Effector memory CD4-positive, alpha-beta T cell (primary cell): ENCODE results near the gene FHAD1.
"Not testable (repeated sequence)": the region's sequence is repeated elsewhere in the genome, so short reads cannot be mapped to it uniquely, and the experiment has no call there.

Experiments used
- DNase-seq, 3 donors: peaks; one replicate each; pipeline ENCODE4 v3.0.0-alpha.2; 2020
- H3K27ac ChIP-seq: 2 replicates; pipeline ENCODE4 v1.7.0; 2013; ENCODE audit warnings: mild to moderate bottlenecking, low read length, moderate library complexity; ENCODE audit not compliant: insufficient read depth, poor library complexity, severe bottlenecking
- H3K27me3 ChIP-seq: replicated peaks from 2 replicates; pipeline ENCODE4 v1.7.0; 2013; ENCODE audit warnings: mild to moderate bottlenecking, low read length; ENCODE audit not compliant: insufficient read depth, control insufficient read depth, poor library complexity, severe bottlenecking
- H3K36me3 ChIP-seq: 2 replicates; pipeline ENCODE4 v1.7.0; 2013; ENCODE audit warnings: mild to moderate bottlenecking, low read length, moderate library complexity; ENCODE audit not compliant: control insufficient read depth, insufficient read depth
- H3K4me1 ChIP-seq: 2 replicates; pipeline ENCODE4 v1.7.0; 2013; ENCODE audit warnings: low read length, mild to moderate bottlenecking; ENCODE audit not compliant: control insufficient read depth, insufficient read depth, poor library complexity, severe bottlenecking
- H3K4me3 ChIP-seq: 2 replicates; pipeline ENCODE4 v1.7.0; 2013; ENCODE audit warnings: low read length, low read depth, mild to moderate bottlenecking; ENCODE audit not compliant: insufficient read depth, poor library complexity, severe bottlenecking
- H3K9me3 ChIP-seq: 2 replicates; pipeline ENCODE4 v1.7.0; 2013; ENCODE audit warnings: mild to moderate bottlenecking, low read length, moderate library complexity; ENCODE audit not compliant: control insufficient read depth

FHAD1 gene

DNA sequence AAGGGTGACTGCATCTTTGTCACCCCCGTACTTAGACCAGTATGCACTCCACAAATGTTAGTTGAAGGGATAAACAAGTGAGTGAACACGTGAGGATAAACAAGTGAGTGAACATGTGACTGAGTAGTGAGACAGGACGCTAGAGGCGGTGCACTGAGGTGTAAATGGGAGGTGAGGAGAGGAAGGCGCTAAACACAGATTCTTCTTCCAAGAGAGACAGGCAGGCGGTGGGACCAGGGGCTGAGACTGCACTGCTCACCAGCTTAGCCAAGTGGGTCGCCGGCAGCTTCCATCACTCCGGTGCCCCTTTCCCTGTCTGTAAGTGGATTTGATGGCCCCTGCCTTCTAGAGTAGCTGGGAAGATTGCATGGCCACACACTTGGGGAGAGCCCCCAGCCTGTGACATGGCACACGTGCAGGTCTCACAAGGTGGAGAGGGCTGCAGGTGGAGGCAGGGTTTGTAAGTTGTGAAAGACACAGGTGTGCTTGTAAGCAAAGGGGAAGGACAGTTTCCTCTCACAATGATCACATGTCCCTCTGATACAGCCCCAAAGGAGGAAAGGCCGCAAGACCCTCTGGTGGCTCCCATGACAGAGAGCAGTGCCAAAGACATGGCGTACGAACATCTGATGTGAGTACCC is 115.2 kb downstream of the FHAD1 start:
- Histone ChIP-seq H3K27ac (no peak overlapping the region), H3K27me3 (no peaks in the 10 kb centered on the region), H3K4me3 (no peak overlapping the region), H3K9me3 (no peaks in the 10 kb centered on the region), H3K36me3 (no peaks in the 10 kb centered on the region), H3K4me1 (no peaks in the 10 kb centered on the region)
- no peak for DNase-seq

DNA sequence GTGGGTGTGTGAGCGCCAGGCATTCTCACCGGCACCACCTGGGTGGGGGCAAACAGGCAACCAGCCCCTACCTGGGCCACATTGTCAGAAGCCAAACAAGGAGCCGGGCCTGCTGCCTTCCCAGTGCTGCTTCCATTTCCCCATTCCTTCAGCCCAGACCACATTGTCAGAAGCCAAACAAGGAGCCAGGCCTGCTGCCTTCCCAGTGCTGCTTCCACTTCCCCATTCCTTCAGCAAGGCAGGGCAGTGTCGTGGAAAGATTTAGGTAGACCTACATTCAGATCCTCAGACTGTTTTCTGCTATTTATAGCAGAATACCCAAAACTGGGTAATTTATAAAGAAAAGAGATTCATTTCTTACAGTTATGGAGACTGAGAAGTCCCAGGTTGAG is 115.7 kb downstream of the FHAD1 start:
- no peak for DNase-seq
- no peak overlapping the region for H3K4me3 ChIP-seq
- no peak overlapping the region for H3K27ac ChIP-seq
- H3K9me3 ChIP-seq, result no peaks in the 10 kb centered on the region
- no peaks in the 10 kb centered on the region for H3K36me3 ChIP-seq
- H3K4me1 ChIP-seq, result no peaks in the 10 kb centered on the region
- no peaks in the 10 kb centered on the region for H3K27me3 ChIP-seq

DNA sequence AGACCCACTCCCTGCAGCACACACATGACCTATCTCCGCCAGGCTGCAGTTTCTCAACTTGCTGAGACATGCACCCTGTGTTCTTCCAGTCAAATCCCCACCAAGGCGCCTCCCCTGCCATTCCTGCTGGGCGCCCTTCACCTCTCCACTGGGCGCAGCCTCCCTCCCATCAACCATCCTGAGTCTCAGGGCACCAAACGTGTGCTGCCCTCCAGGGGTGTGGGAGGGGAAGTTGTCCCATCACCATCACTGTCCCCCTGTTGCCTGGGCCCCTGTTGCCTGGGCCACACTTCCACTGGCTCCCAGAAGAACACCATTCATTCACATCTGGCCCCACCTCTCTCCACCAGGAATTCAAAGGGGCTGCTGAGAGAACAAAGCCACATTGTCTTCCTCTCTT is 117.7 kb downstream of the FHAD1 start:
- Histone ChIP-seq H3K27me3 (no peaks in the 10 kb centered on the region), H3K4me3 (no peak overlapping the region), H3K36me3 (no peaks in the 10 kb centered on the region), H3K27ac (no peak overlapping the region), H3K4me1 (no peaks in the 10 kb centered on the region), H3K9me3 (no peaks in the 10 kb centered on the region)
- no peak for DNase-seq

DNA sequence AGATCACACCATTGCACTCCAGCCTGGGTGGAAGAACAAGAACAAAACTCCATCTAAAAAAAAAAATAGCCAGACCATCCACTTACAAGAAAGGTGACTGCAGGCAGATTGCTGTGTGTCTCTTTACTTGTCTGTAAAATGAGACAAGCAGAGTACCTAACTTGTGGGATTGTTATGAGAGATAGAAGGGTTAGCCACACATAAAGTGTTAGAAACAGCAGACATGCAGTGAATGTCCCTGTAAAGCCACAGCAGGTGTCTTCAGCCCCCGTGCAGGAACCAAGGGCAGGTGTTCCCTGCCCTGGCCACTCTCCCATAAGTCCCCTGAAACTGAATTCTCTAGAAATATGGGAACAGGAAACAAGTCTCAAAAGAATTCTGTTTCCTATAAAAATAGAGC is 121.9 kb downstream of the FHAD1 start:
- H3K4me3 ChIP-seq, result no peak overlapping the region
- no peaks in the 10 kb centered on the region for H3K9me3 ChIP-seq
- no peak for DNase-seq

DNA sequence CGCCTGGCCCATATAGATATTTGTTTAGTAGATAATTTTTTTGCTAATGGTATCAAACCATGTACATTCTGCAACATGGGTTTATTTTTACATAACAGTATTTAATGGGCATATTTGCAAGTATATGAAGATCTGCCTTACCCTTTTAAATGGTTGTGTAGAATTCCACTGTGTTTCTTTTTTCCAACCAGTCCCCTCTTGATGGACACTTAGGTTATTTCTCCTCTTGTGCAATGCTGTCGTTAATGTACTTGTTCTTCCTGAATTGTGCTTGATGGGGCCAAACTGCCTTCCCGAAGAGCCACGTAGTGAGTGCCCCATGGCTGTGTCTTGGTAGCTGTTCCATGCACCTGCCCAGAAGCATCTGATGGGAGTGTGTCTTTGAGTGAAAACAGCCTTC is 123.2 kb downstream of the FHAD1 start:
- Histone ChIP-seq H3K27ac (no peak overlapping the region), H3K9me3 (no peaks in the 10 kb centered on the region), H3K4me3 (no peak overlapping the region), H3K36me3 (no peaks in the 10 kb centered on the region), H3K27me3 (no peaks in the 10 kb centered on the region), H3K4me1 (no peaks in the 10 kb centered on the region)
- DNase-seq, result no peak

More for the DNA sequence above, 121.9 kb downstream of the FHAD1 start:
- H3K27ac ChIP-seq, result no peak overlapping the region
- H3K27me3 ChIP-seq, result no peaks in the 10 kb centered on the region
- H3K4me1 ChIP-seq, result no peaks in the 10 kb centered on the region
- H3K36me3 ChIP-seq, result no peaks in the 10 kb centered on the region

DNA sequence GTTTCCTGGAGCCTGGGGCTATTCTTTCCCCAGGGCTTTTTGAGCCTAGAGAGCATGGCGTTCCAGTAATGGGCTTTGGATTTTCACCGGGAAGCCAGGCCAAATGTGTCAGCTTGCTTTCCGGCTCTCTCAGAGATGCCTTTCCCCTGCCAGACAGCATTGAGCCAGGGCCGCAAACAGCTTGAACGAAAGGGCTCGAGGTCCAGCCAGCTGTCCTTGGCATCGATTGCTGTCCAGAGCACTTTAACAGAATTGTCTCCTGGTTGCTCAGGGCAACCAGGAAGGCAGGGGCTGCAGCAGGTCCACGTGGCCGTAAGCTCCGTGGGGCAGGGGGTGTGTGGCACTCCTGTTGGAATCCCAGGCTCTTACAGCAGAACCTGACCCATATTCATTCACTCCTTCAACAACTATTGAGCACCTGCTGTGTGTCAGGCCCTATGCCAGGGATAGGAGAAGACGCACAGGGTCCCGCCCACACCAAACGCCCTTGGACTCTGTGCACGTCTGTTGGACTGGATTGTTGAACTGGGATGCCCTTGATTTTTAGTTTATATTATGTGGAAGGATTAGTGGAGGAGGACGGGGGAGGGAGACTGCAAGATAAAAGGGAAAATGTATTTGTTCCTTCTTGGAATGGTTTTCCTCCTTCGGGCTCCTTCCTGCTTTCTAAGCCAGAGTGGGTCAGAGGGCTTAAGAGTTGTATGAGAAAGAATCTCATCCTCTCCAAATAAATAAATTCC is 123.9 kb downstream of the FHAD1 start:
- H3K36me3 ChIP-seq, result no peaks in the 10 kb centered on the region
- H3K4me3 ChIP-seq, result no peak overlapping the region
- H3K9me3 ChIP-seq, result no peaks in the 10 kb centered on the region
- no peaks in the 10 kb centered on the region for H3K27me3 ChIP-seq
- H3K27ac ChIP-seq, result no peak overlapping the region
- no peak for DNase-seq
- H3K4me1 ChIP-seq, result no peaks in the 10 kb centered on the region

DNA sequence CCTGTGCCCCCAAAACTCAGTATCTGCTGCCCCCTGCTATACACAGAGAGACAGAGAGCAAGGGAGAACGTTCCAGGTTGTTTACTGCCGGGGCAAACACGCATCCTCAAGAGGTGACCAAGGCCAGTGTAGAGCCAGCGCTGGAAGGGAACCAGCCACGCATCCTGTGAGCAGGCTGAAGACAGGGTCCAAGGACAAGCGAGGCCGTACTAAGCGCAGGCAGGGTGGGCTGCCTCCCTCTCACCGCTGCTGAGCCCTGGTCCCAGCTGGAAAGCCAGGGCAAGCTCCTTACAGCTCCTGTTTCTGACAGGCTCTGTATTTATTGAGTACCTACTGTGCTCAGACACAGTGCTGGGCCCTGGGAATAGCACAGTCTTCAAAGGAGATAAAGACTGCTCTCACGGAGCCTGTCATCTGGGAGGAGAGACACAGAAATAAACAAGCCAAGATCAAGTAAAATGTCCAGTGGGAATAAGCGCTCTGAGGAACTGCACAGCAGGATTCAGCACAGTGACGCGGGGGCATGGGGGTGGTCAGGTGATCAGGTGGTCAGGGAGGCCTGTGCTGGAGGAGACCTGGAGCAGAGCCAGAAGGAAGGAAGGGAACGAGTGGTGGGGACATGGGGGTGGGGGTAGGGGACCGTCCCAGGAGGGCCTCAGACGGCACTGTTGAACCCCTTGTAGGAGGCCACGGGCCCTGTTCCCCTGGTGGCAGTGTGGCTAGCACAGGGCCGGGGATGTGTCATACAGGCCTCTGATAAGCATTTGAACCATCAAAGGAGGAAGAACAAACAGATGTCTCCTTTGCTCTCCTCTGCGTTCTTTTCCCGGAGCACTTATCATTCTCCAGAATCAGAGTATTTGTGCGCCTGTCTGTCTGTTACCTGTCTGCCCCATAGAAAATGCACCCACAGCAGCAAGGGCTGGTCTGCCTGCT is 124.9 kb downstream of the FHAD1 start:
- Histone ChIP-seq H3K27me3 (no peaks in the 10 kb centered on the region), H3K9me3 (no peaks in the 10 kb centered on the region), H3K4me3 (no peak overlapping the region), H3K4me1 (no peaks in the 10 kb centered on the region), H3K36me3 (no peaks in the 10 kb centered on the region), H3K27ac (no peak overlapping the region)
- DNase-seq, result no peak

DNA sequence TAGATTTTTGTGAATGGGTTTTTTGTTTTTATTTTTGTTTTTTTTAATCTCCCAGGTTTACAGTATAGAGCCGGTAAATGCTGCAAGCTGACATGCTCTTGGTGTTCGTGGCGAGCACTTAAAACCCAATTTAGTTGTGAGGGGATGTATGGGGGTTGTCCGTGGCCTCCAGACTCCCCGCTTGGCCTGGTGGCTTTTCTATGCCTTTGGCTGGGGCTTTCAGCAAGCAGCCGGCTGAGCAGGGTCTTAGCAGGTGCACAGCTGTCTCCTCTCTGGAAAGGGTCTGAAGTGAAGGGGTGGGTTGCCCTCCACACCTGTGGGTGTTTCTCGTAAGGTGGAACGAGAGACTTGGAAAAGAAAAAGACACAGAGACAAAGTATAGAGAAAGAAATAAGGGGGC is 131.7 kb downstream of the FHAD1 start:
- H3K9me3 ChIP-seq, result no peaks in the 10 kb centered on the region
- H3K4me3 ChIP-seq, result no peak overlapping the region
- H3K27me3 ChIP-seq, result no peaks in the 10 kb centered on the region
- no peaks in the 10 kb centered on the region for H3K4me1 ChIP-seq
- no peak for DNase-seq
- no peaks in the 10 kb centered on the region for H3K36me3 ChIP-seq
- no peak overlapping the region for H3K27ac ChIP-seq

DNA sequence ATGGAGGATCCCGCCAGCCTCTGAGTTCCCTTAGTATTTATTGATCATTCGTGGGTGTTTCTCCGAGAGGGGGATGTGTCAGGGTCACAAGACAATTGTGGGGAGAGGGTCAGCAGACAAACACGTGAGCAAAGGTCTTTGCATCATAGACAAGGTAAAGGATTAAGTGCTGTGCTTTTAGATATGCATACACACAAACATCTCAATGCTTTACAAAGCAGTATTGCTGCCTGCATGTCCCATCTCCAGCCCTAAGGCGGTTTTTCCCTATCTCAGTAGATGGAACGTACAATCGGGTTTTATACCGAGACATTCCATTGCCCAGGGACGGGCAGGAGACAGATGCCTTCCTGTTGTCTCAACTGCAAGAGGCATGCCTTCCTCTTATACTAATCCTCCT is 132.1 kb downstream of the FHAD1 start:
- H3K4me1 ChIP-seq, H3K27me3 ChIP-seq, H3K36me3 ChIP-seq, H3K4me3 ChIP-seq, H3K9me3 ChIP-seq, H3K27ac ChIP-seq, DNase-seq: not testable (repeated sequence)
